ENCODE measurements around the gene RAB11FIP4. TPM values are rescaled to one million over a fixed set of nuclear protein-coding genes. Genes with fewer than 3 reads are reported as not detected.
A peak's percentile ranks its signal among the peaks of the same experiment; 100 is the strongest.

RAB11FIP4 gene
- total RNA-seq, 1 donor from 2014 or later, result 1.0 TPM

- H3K27me3 ChIP-seq (ENCODE audit: control insufficient read depth in 3 of 3, insufficient read depth in 3 of 3, low read length in 3 of 3), result peaks cover 0 to 20% (median 14%) of the 10 kb centered on the region in 3 donors
- no peak overlapping the region for H3K9ac ChIP-seq (ENCODE audit: low read depth in 1 of 3, low read length in 3 of 3)
- no peak overlapping the region for H3K4me3 ChIP-seq (ENCODE audit: low read length in 3 of 3)
- H3K4me1 ChIP-seq (ENCODE audit: control insufficient read depth in 3 of 3, insufficient read depth in 3 of 3, low read length in 3 of 3), result no peaks in the 10 kb centered on the region
- H3K27ac ChIP-seq (ENCODE audit: low read depth, low read length), result no peak overlapping the region
- no peaks in the 10 kb centered on the region for H3K36me3 ChIP-seq (ENCODE audit: control insufficient read depth in 3 of 3, insufficient read depth in 3 of 3, low read length in 3 of 3)
- H3K9me3 ChIP-seq (ENCODE audit: control insufficient read depth in 3 of 3, low read length in 3 of 3), result no peaks in the 10 kb centered on the region
Measured at GRCh38 chr17:31480067-31480466, 88.6 kb downstream of the RAB11FIP4 start.

- H3K27ac ChIP-seq (ENCODE audit: low read depth, low read length), result no peak overlapping the region
- H3K36me3 ChIP-seq (ENCODE audit: control insufficient read depth in 3 of 3, insufficient read depth in 3 of 3, low read length in 3 of 3), result no peaks in the 10 kb centered on the region
- H3K9ac ChIP-seq (ENCODE audit: low read depth in 1 of 3, low read length in 3 of 3), result no peak overlapping the region
- no peaks in the 10 kb centered on the region for H3K4me1 ChIP-seq (ENCODE audit: control insufficient read depth in 3 of 3, insufficient read depth in 3 of 3, low read length in 3 of 3)
- H3K27me3 ChIP-seq (ENCODE audit: control insufficient read depth in 3 of 3, insufficient read depth in 3 of 3, low read length in 3 of 3), result peaks cover 0 to 20% (median 14%) of the 10 kb centered on the region in 3 donors
- H3K4me3 ChIP-seq (ENCODE audit: low read length in 3 of 3), result no peak overlapping the region
- H3K9me3 ChIP-seq (ENCODE audit: control insufficient read depth in 3 of 3, low read length in 3 of 3), result no peaks in the 10 kb centered on the region
Measured at GRCh38 chr17:31480904-31481782, 89.7 kb downstream of the RAB11FIP4 start.

GRCh38 chr17:31481783-31482081 is 90.3 kb downstream of the RAB11FIP4 start:
- Histone ChIP-seq H3K4me1 (ENCODE audit: control insufficient read depth in 3 of 3, insufficient read depth in 3 of 3, low read length in 3 of 3) (no peaks in the 10 kb centered on the region), H3K27me3 (ENCODE audit: control insufficient read depth in 3 of 3, insufficient read depth in 3 of 3, low read length in 3 of 3) (peaks cover 0 to 22% (median 10%) of the 10 kb centered on the region in 3 donors), H3K9ac (ENCODE audit: low read depth in 1 of 3, low read length in 3 of 3) (no peak overlapping the region), H3K4me3 (ENCODE audit: low read length in 3 of 3) (no peak overlapping the region), H3K36me3 (ENCODE audit: control insufficient read depth in 3 of 3, insufficient read depth in 3 of 3, low read length in 3 of 3) (no peaks in the 10 kb centered on the region), H3K27ac (ENCODE audit: low read depth, low read length) (no peak overlapping the region), H3K9me3 (ENCODE audit: control insufficient read depth in 3 of 3, low read length in 3 of 3) (no peaks in the 10 kb centered on the region)

GRCh38 chr17:31484821-31485220 is 93.3 kb downstream of the RAB11FIP4 start:
- H3K9me3 ChIP-seq (ENCODE audit: control insufficient read depth in 3 of 3, low read length in 3 of 3), result no peaks in the 10 kb centered on the region
- H3K9ac ChIP-seq (ENCODE audit: low read depth in 1 of 3, low read length in 3 of 3), result no peak overlapping the region
- no peak overlapping the region for H3K27ac ChIP-seq (ENCODE audit: low read depth, low read length)
- peaks cover 3 to 13% (median 8%) of the 10 kb centered on the region in 3 donors for H3K4me1 ChIP-seq (ENCODE audit: control insufficient read depth in 3 of 3, insufficient read depth in 3 of 3, low read length in 3 of 3)
- H3K36me3 ChIP-seq (ENCODE audit: control insufficient read depth in 3 of 3, insufficient read depth in 3 of 3, low read length in 3 of 3), result no peaks in the 10 kb centered on the region
- peaks cover 3 to 22% (median 15%) of the 10 kb centered on the region in 3 donors for H3K27me3 ChIP-seq (ENCODE audit: control insufficient read depth in 3 of 3, insufficient read depth in 3 of 3, low read length in 3 of 3)
- H3K4me3 ChIP-seq (ENCODE audit: low read length in 3 of 3), result no peak overlapping the region

GRCh38 chr17:31486351-31487062 is 95.0 kb downstream of the RAB11FIP4 start:
- Histone ChIP-seq H3K9me3 (ENCODE audit: control insufficient read depth in 3 of 3, low read length in 3 of 3) (no peaks in the 10 kb centered on the region), H3K9ac (ENCODE audit: low read depth in 1 of 3, low read length in 3 of 3) (no peak overlapping the region), H3K27ac (ENCODE audit: low read depth, low read length) (no peak overlapping the region), H3K36me3 (ENCODE audit: control insufficient read depth in 3 of 3, insufficient read depth in 3 of 3, low read length in 3 of 3) (no peaks in the 10 kb centered on the region), H3K27me3 (ENCODE audit: control insufficient read depth in 3 of 3, insufficient read depth in 3 of 3, low read length in 3 of 3) (peaks cover 3 to 15% (median 15%) of the 10 kb centered on the region in 3 donors), H3K4me3 (ENCODE audit: low read length in 3 of 3) (no peak overlapping the region), H3K4me1 (ENCODE audit: control insufficient read depth in 3 of 3, insufficient read depth in 3 of 3, low read length in 3 of 3) (peaks cover 3 to 13% (median 8%) of the 10 kb centered on the region in 3 donors)

GRCh38 chr17:31487063-31487647 is 95.7 kb downstream of the RAB11FIP4 start:
- H3K4me3 ChIP-seq (ENCODE audit: low read length in 3 of 3), result peak overlapping the region; percentile 3 to 61 (median 59)
- peaks cover 3 to 15% (median 15%) of the 10 kb centered on the region in 3 donors for H3K27me3 ChIP-seq (ENCODE audit: control insufficient read depth in 3 of 3, insufficient read depth in 3 of 3, low read length in 3 of 3)
- no peak overlapping the region for H3K27ac ChIP-seq (ENCODE audit: low read depth, low read length)
- no peaks in the 10 kb centered on the region for H3K36me3 ChIP-seq (ENCODE audit: control insufficient read depth in 3 of 3, insufficient read depth in 3 of 3, low read length in 3 of 3)
- H3K9ac ChIP-seq (ENCODE audit: low read depth in 1 of 3, low read length in 3 of 3), result peak overlapping the region in 2 of 3 donors; percentile 45
- peaks cover 3 to 13% (median 8%) of the 10 kb centered on the region in 3 donors for H3K4me1 ChIP-seq (ENCODE audit: control insufficient read depth in 3 of 3, insufficient read depth in 3 of 3, low read length in 3 of 3)
- no peaks in the 10 kb centered on the region for H3K9me3 ChIP-seq (ENCODE audit: control insufficient read depth in 3 of 3, low read length in 3 of 3)

GRCh38 chr17:31487648-31488263 is 96.3 kb downstream of the RAB11FIP4 start:
- peak overlapping the region; percentile 3 to 61 (median 59) for H3K4me3 ChIP-seq (ENCODE audit: low read length in 3 of 3)
- H3K4me1 ChIP-seq (ENCODE audit: control insufficient read depth in 3 of 3, insufficient read depth in 3 of 3, low read length in 3 of 3), result peaks cover 3 to 13% (median 8%) of the 10 kb centered on the region in 3 donors
- peaks cover 3 to 15% (median 15%) of the 10 kb centered on the region in 3 donors for H3K27me3 ChIP-seq (ENCODE audit: control insufficient read depth in 3 of 3, insufficient read depth in 3 of 3, low read length in 3 of 3)
- no peaks in the 10 kb centered on the region for H3K9me3 ChIP-seq (ENCODE audit: control insufficient read depth in 3 of 3, low read length in 3 of 3)
- peak overlapping the region in 2 of 3 donors; percentile 45 to 68 for H3K9ac ChIP-seq (ENCODE audit: low read depth in 1 of 3, low read length in 3 of 3)
- H3K27ac ChIP-seq (ENCODE audit: low read depth, low read length), result no peak overlapping the region
- no peaks in the 10 kb centered on the region for H3K36me3 ChIP-seq (ENCODE audit: control insufficient read depth in 3 of 3, insufficient read depth in 3 of 3, low read length in 3 of 3)

GRCh38 chr17:31488264-31488981 is 96.9 kb downstream of the RAB11FIP4 start:
- H3K9ac ChIP-seq (ENCODE audit: low read depth in 1 of 3, low read length in 3 of 3), result peak overlapping the region in 2 of 3 donors; percentile 45 to 68
- H3K27ac ChIP-seq (ENCODE audit: low read depth, low read length), result no peak overlapping the region
- peak overlapping the region; percentile 23 to 54 (median 40) for H3K4me3 ChIP-seq (ENCODE audit: low read length in 3 of 3)
- no peaks in the 10 kb centered on the region for H3K36me3 ChIP-seq (ENCODE audit: control insufficient read depth in 3 of 3, insufficient read depth in 3 of 3, low read length in 3 of 3)
- no peaks in the 10 kb centered on the region for H3K9me3 ChIP-seq (ENCODE audit: control insufficient read depth in 3 of 3, low read length in 3 of 3)
- peaks cover 3 to 15% (median 15%) of the 10 kb centered on the region in 3 donors for H3K27me3 ChIP-seq (ENCODE audit: control insufficient read depth in 3 of 3, insufficient read depth in 3 of 3, low read length in 3 of 3)
- H3K4me1 ChIP-seq (ENCODE audit: control insufficient read depth in 3 of 3, insufficient read depth in 3 of 3, low read length in 3 of 3), result peaks cover 3 to 13% (median 8%) of the 10 kb centered on the region in 3 donors

GRCh38 chr17:31488982-31489294 is 97.5 kb downstream of the RAB11FIP4 start:
- Histone ChIP-seq H3K4me1 (ENCODE audit: control insufficient read depth in 3 of 3, insufficient read depth in 3 of 3, low read length in 3 of 3) (peaks cover 3 to 13% (median 8%) of the 10 kb centered on the region in 3 donors), H3K4me3 (ENCODE audit: low read length in 3 of 3) (no peak overlapping the region)

More at GRCh38 chr17:31488982-31489294, 97.5 kb downstream of the RAB11FIP4 start:
- H3K9ac ChIP-seq (ENCODE audit: low read depth in 1 of 3, low read length in 3 of 3), result peak overlapping the region in 1 of 3 donors; percentile 45
- H3K27me3 ChIP-seq (ENCODE audit: control insufficient read depth in 3 of 3, insufficient read depth in 3 of 3, low read length in 3 of 3), result peaks cover 3 to 15% (median 15%) of the 10 kb centered on the region in 3 donors
- no peaks in the 10 kb centered on the region for H3K36me3 ChIP-seq (ENCODE audit: control insufficient read depth in 3 of 3, insufficient read depth in 3 of 3, low read length in 3 of 3)
- H3K27ac ChIP-seq (ENCODE audit: low read depth, low read length), result no peak overlapping the region
- no peaks in the 10 kb centered on the region for H3K9me3 ChIP-seq (ENCODE audit: control insufficient read depth in 3 of 3, low read length in 3 of 3)
